A549 (cell line): ENCODE results near the gene FIGN.

Source experiments
- EP300 ChIP-seq, 2 experiments: fragments of >200 bp; sonication (Bioruptor Twin); formaldehyde crosslinking; IDR thresholded peaks; 2 replicates in 1 of 2; 3 replicates in 1 of 2; pipeline ENCODE4 v1.6.1; 2016 to 2017
- JUN ChIP-seq, 2 experiments: fragments of >200 bp; sonication (Bioruptor Twin); formaldehyde crosslinking; IDR thresholded peaks; 2 replicates in 1 of 2; 3 replicates in 1 of 2; pipeline ENCODE4 v1.6.1; 2016 to 2017
- MAFK ChIP-seq: fragments of 450-650 bp; IDR thresholded peaks from 2 replicates; pipeline ENCODE4 v1.6.1; 2014; ENCODE audit not compliant: partially characterized antibody
- MAZ ChIP-seq: fragments of 150-350 bp; IDR thresholded peaks from 2 replicates; pipeline ENCODE4 v1.6.1; 2014; ENCODE audit warnings: antibody characterized with exemption, low read depth, low read length, borderline replicate concordance
- PHF8 ChIP-seq: fragments of 200-600 bp; sonication (generic); IDR thresholded peaks from 2 replicates; pipeline ENCODE4 v1.6.1; 2016; ENCODE audit warnings: low read depth, mild to moderate bottlenecking, antibody characterized with exemption, moderate library complexity, borderline replicate concordance
- POLR2A ChIP-seq: IDR thresholded peaks from 2 replicates; pipeline ENCODE4 v1.6.1; 2012; ENCODE audit warnings: mild to moderate bottlenecking, low read length
- SMC3 ChIP-seq: fragments of >200 bp; sonication (Bioruptor Twin); formaldehyde crosslinking; IDR thresholded peaks from 3 replicates; pipeline ENCODE4 v1.6.1; 2018; ENCODE audit warnings: inconsistent platforms
- TF ChIP-seq, protein P1 (sequence below): IDR thresholded peaks from 2 replicates; pipeline ENCODE4 v1.6.1; 2012
- TF ChIP-seq, protein P2 (sequence below): fragments of 200-600 bp; sonication (generic); IDR thresholded peaks from 2 replicates; pipeline ENCODE4 v1.6.1; 2016; ENCODE audit warnings: antibody characterized with exemption, mild to moderate bottlenecking, moderate library complexity
- TF ChIP-seq, protein P3 (sequence below): fragments of >200 bp; sonication (Bioruptor Twin); formaldehyde crosslinking; IDR thresholded peaks from 3 replicates; pipeline ENCODE4 v1.5.1; 2016
- TF ChIP-seq, protein P4 (sequence below): fragments of 150-350 bp; IDR thresholded peaks from 2 replicates; pipeline ENCODE4 v1.6.1; 2014; ENCODE audit warnings: low read depth, mild to moderate bottlenecking, low read length
- TF ChIP-seq, protein P5 (sequence below): fragments of 450-650 bp; IDR thresholded peaks from 2 replicates; pipeline ENCODE4 v1.6.1; 2014; ENCODE audit warnings: antibody characterized with exemption

DNA sequence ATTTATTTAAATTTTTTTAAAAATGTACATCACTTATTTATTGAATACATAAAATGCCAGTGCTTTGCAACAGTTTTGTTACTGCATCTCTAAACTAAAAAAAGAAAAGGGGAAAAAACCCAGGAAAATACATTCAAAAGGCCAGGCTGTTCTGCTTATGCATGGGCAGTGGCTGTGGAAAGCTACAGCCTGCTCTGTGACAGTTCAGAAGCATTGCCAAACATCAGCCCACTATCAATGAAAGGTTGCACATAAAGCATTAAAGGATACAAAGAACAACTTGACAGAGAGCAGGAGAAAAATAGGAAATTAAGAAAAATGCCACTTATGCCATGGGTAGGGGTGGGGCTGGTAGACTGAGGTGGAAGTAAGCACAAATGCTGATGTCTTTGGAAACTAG lies 128.2 kb downstream of the FIGN start:
- TF ChIP-seq POLR2A = no peak
- TF ChIP-seq, protein P1, sequence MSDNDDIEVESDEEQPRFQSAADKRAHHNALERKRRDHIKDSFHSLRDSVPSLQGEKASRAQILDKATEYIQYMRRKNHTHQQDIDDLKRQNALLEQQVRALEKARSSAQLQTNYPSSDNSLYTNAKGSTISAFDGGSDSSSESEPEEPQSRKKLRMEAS = no peak
- TF ChIP-seq, protein P2, sequence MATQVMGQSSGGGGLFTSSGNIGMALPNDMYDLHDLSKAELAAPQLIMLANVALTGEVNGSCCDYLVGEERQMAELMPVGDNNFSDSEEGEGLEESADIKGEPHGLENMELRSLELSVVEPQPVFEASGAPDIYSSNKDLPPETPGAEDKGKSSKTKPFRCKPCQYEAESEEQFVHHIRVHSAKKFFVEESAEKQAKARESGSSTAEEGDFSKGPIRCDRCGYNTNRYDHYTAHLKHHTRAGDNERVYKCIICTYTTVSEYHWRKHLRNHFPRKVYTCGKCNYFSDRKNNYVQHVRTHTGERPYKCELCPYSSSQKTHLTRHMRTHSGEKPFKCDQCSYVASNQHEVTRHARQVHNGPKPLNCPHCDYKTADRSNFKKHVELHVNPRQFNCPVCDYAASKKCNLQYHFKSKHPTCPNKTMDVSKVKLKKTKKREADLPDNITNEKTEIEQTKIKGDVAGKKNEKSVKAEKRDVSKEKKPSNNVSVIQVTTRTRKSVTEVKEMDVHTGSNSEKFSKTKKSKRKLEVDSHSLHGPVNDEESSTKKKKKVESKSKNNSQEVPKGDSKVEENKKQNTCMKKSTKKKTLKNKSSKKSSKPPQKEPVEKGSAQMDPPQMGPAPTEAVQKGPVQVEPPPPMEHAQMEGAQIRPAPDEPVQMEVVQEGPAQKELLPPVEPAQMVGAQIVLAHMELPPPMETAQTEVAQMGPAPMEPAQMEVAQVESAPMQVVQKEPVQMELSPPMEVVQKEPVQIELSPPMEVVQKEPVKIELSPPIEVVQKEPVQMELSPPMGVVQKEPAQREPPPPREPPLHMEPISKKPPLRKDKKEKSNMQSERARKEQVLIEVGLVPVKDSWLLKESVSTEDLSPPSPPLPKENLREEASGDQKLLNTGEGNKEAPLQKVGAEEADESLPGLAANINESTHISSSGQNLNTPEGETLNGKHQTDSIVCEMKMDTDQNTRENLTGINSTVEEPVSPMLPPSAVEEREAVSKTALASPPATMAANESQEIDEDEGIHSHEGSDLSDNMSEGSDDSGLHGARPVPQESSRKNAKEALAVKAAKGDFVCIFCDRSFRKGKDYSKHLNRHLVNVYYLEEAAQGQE = no peak
- TF ChIP-seq EP300 (IDR thresholded peaks at IDR 0.05) = no peak
- TF ChIP-seq PHF8 = no peak
- TF ChIP-seq, protein P3, sequence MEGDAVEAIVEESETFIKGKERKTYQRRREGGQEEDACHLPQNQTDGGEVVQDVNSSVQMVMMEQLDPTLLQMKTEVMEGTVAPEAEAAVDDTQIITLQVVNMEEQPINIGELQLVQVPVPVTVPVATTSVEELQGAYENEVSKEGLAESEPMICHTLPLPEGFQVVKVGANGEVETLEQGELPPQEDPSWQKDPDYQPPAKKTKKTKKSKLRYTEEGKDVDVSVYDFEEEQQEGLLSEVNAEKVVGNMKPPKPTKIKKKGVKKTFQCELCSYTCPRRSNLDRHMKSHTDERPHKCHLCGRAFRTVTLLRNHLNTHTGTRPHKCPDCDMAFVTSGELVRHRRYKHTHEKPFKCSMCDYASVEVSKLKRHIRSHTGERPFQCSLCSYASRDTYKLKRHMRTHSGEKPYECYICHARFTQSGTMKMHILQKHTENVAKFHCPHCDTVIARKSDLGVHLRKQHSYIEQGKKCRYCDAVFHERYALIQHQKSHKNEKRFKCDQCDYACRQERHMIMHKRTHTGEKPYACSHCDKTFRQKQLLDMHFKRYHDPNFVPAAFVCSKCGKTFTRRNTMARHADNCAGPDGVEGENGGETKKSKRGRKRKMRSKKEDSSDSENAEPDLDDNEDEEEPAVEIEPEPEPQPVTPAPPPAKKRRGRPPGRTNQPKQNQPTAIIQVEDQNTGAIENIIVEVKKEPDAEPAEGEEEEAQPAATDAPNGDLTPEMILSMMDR = no peak
- TF ChIP-seq JUN (IDR thresholded peaks at IDR 0.05) = no peak
- TF ChIP-seq MAZ = no peak
- TF ChIP-seq, protein P4, sequence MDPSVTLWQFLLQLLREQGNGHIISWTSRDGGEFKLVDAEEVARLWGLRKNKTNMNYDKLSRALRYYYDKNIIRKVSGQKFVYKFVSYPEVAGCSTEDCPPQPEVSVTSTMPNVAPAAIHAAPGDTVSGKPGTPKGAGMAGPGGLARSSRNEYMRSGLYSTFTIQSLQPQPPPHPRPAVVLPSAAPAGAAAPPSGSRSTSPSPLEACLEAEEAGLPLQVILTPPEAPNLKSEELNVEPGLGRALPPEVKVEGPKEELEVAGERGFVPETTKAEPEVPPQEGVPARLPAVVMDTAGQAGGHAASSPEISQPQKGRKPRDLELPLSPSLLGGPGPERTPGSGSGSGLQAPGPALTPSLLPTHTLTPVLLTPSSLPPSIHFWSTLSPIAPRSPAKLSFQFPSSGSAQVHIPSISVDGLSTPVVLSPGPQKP = no peak
- TF ChIP-seq MAFK = no peak
- no peak for TF ChIP-seq SMC3
- TF ChIP-seq, protein P5, sequence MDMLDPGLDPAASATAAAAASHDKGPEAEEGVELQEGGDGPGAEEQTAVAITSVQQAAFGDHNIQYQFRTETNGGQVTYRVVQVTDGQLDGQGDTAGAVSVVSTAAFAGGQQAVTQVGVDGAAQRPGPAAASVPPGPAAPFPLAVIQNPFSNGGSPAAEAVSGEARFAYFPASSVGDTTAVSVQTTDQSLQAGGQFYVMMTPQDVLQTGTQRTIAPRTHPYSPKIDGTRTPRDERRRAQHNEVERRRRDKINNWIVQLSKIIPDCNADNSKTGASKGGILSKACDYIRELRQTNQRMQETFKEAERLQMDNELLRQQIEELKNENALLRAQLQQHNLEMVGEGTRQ = no peak
